GM12878 (cell line): ENCODE results near the gene ARHGEF7. TPM values are rescaled to one million over a fixed set of nuclear protein-coding genes. Genes with fewer than 3 reads are reported as not detected.

ENCODE experiments used
- ATAC-seq: fragments of 200-7000 bp; cut with Tn5 transposase; 3 replicates; pipeline ENCODE4 v1.9.1; 2020; ENCODE audit warnings: mild to moderate bottlenecking, moderate library complexity
- BruUV-seq: library from RNA; stranded (reverse); fragments of 400-500 nt; replicated peaks from 2 replicates; lab custom pipeline; 2021; lab: Mats Ljungman, UMichigan
- CTCF ChIA-PET: fragments of 300-600 bp; sonication (Branson Sonifier 250); formaldehyde crosslinking; extraction: SDS; loops from one replicate; lab custom pipeline; 2021; ENCODE audit warnings: inconsistent platforms; lab: Yijun Ruan, JAX
- POLR2A ChIA-PET: fragments of 350-600 bp; formaldehyde crosslinking; extraction: SDS; loops from one replicate; lab custom pipeline; 2021; ENCODE audit warnings: inconsistent platforms; lab: Charles Lee
- RAD21 ChIA-PET: fragments of 300-600 bp; sonication (Branson Sonifier 250); formaldehyde crosslinking; loops from one replicate; lab custom pipeline; 2023; ENCODE audit warnings: antibody characterized with exemption; ENCODE audit not compliant: unreplicated experiment; lab: Charles Lee
- SMC1A ChIA-PET: fragments of 300-600 bp; sonication (Branson Sonifier 250); formaldehyde crosslinking; loops from one replicate; lab custom pipeline; 2023; ENCODE audit not compliant: unreplicated experiment, uncharacterized antibody; lab: Charles Lee
- DNase-seq: peaks from one replicate; pipeline ENCODE4 v3.0.0-alpha.2; 2011; ENCODE audit warnings: low read depth, low spot score
- FAIRE-seq: peaks from 3 replicates; lab custom pipeline; 2011; peaks lifted over from hg19 to GRCh38; lab: Jason Lieb, UNC
- H2AFZ ChIP-seq: 2 replicates; pipeline ENCODE4 v1.6.0; 2011; ENCODE audit warnings: low read depth, low read length, control low read depth; ENCODE audit not compliant: control insufficient read depth
- H3K27ac ChIP-seq: 2 replicates; pipeline ENCODE4 v1.5.1; 2011; ENCODE audit warnings: control low read depth; ENCODE audit not compliant: control insufficient read depth, insufficient read depth
- H3K27me3 ChIP-seq, 2 experiments: replicated peaks in 1 of 2; 2 replicates each; pipeline versions ENCODE4 v1.6.0 to v1.6.1; 2011; ENCODE audit warnings: low read length in 1 of 2; ENCODE audit not compliant: control insufficient read depth in 2 of 2, insufficient read depth in 2 of 2
- H3K36me3 ChIP-seq, 2 experiments: 2 replicates each; pipeline ENCODE4 v1.5.1; 2011; ENCODE audit warnings: low read length in 1 of 2; ENCODE audit not compliant: control insufficient read depth in 2 of 2, insufficient read depth in 2 of 2
- H3K4me1 ChIP-seq: 2 replicates; pipeline ENCODE4 v1.6.1; 2011; ENCODE audit warnings: mild to moderate bottlenecking, low read length, moderate library complexity, mixed read lengths; ENCODE audit not compliant: control insufficient read depth, insufficient read depth
- H3K4me2 ChIP-seq: 2 replicates; pipeline ENCODE4 v1.6.0; 2011; ENCODE audit warnings: control low read depth; ENCODE audit not compliant: control insufficient read depth, insufficient read depth
- H3K4me3 ChIP-seq: fragments of 200-600 bp; sonication (generic); 2 replicates; pipeline ENCODE4 v1.5.1; 2016
- H3K79me2 ChIP-seq: 2 replicates; pipeline ENCODE4 v1.6.0; 2011; ENCODE audit warnings: low read length; ENCODE audit not compliant: control insufficient read depth, insufficient read depth
- H3K9ac ChIP-seq: 2 replicates; pipeline ENCODE4 v1.8.0; 2011; ENCODE audit warnings: low read length, control low read depth, mixed read lengths; ENCODE audit not compliant: control insufficient read depth, insufficient read depth
- H3K9me3 ChIP-seq: replicated peaks from 3 replicates; pipeline ENCODE4 v1.5.1; 2011; ENCODE audit warnings: mild to moderate bottlenecking, low read length; ENCODE audit not compliant: control insufficient read depth, insufficient read depth
- H4K20me1 ChIP-seq: 2 replicates; pipeline ENCODE4 v1.6.0; 2011; ENCODE audit not compliant: control insufficient read depth, insufficient read depth
- ATF7 ChIP-seq: fragments of 450-650 bp; IDR thresholded peaks from 2 replicates; pipeline ENCODE4 v1.6.1; 2016; ENCODE audit warnings: low read depth, mild to moderate bottlenecking
- BRCA1 ChIP-seq: IDR thresholded peaks from 2 replicates; pipeline ENCODE4 v1.6.1; 2011; ENCODE audit warnings: low read depth, low read length, improper control_type of control experiment
- EP300 ChIP-seq, 2 experiments: fragments of 150-350 bp in 1 of 2; IDR thresholded peaks; 2 replicates each; pipeline ENCODE4 v1.6.1; 2011 to 2012; ENCODE audit warnings: low read depth in 2 of 2, low read length in 2 of 2, borderline replicate concordance in 1 of 2, improper control_type of control experiment in 1 of 2, inconsistent platforms in 1 of 2; ENCODE audit not compliant: control insufficient read depth in 1 of 2
- EZH2 ChIP-seq: IDR thresholded peaks from 2 replicates; pipeline ENCODE4 v1.6.1; 2012; ENCODE audit warnings: low read depth, mild to moderate bottlenecking, control low read depth, inconsistent platforms, low read length, borderline replicate concordance; ENCODE audit not compliant: control insufficient read depth
- FOXK2 ChIP-seq: fragments of 450-650 bp; IDR thresholded peaks from 2 replicates; pipeline ENCODE4 v1.6.1; 2017; ENCODE audit warnings: mild to moderate bottlenecking, moderate library complexity
- HDAC2 ChIP-seq: fragments of 200-600 bp; sonication (generic); IDR thresholded peaks from 2 replicates; pipeline ENCODE4 v1.6.1; 2017
- HDGF ChIP-seq: fragments of 450-650 bp; IDR thresholded peaks from 2 replicates; pipeline ENCODE4 v1.6.1; 2016; ENCODE audit warnings: antibody characterized with exemption
- IRF5 ChIP-seq: fragments of 450-650 bp; IDR thresholded peaks from 2 replicates; pipeline ENCODE4 v1.6.1; 2017; ENCODE audit warnings: borderline replicate concordance
- NBN ChIP-seq: fragments of 450-650 bp; IDR thresholded peaks from 2 replicates; pipeline ENCODE4 v1.6.1; 2016
- NFYA ChIP-seq: IDR thresholded peaks from 2 replicates; pipeline ENCODE4 v1.6.1; 2011; ENCODE audit warnings: low read depth, mild to moderate bottlenecking, low read length, improper control_type of control experiment, borderline replicate concordance
- NFYB ChIP-seq: IDR thresholded peaks from 2 replicates; pipeline ENCODE4 v1.6.1; 2011; ENCODE audit warnings: low read depth, mild to moderate bottlenecking, low read length, improper control_type of control experiment, moderate library complexity; ENCODE audit not compliant: insufficient read depth
- TAF1 ChIP-seq: IDR thresholded peaks from 2 replicates; pipeline ENCODE4 v1.6.1; 2011; ENCODE audit warnings: mild to moderate bottlenecking, low read depth, low read length, borderline replicate concordance
- TCF3 ChIP-seq: IDR thresholded peaks from 2 replicates; pipeline ENCODE4 v1.6.1; 2012; ENCODE audit warnings: low read depth, mild to moderate bottlenecking, low read length, borderline replicate concordance; ENCODE audit not compliant: insufficient read depth
- WGBS: methylation state at CpG from one replicate; pipeline ENCODE4 v1.1.6; 2016; ENCODE audit warnings: low lambda C conversion rate; ENCODE audit not compliant: insufficient replicate concordance, insufficient coverage; ENCODE audit errors: missing lambda C conversion rate; 5-methylcytosine and 5-hydroxymethylcytosine counted together
- in situ Hi-C: fragments of 300-500 bp; cut with MboI; formaldehyde crosslinking; loops from 9 replicates; pipeline ENCODE4 v1.14.3; 2018; ENCODE audit warnings: mixed read lengths
- intact Hi-C: fragments of 100-400 bp; cut with micrococcal nuclease; formaldehyde crosslinking; loops from one replicate; pipeline ENCODE4 v1.14.2; 2022; ENCODE audit not compliant: unreplicated experiment
- polyA plus RNA-seq, 11 experiments: library from polyadenylated mRNA; depleted of rRNA in 4 of 11; unstranded in 6 of 11; stranded (reverse) in 5 of 11; fragments of >200 nt; fragmentation: Nextera tagmentation in 4 of 11; fragmentation: Illumina TruSeq in 1 of 11; extraction: Ambion mirVana in 4 of 11; extraction: Trizol in 1 of 11; gene quantifications; 1 replicate in 1 of 11; 2 replicates in 10 of 11; pipeline versions ENCODE4 v1.2.1 to v1.2.3, GENCODE V29; 2011 to 2016; ENCODE audit warnings: inconsistent platforms in 2 of 11, missing spikeins in 2 of 11, low read depth in 1 of 11
- total RNA-seq, 4 experiments: library from RNA; depleted of rRNA in 3 of 4; stranded (reverse); fragments of >200 nt in 3 of 4; fragmentation: Illumina TruSeq in 1 of 4; extraction: Trizol in 1 of 4; gene quantifications; 2 replicates each; pipeline versions ENCODE4 v1.2.1 to v1.2.3, GENCODE V29; 2013 to 2021
- TF ChIP-seq, protein P1 (sequence below): IDR thresholded peaks from 2 replicates; pipeline ENCODE4 v1.6.1; 2011; ENCODE audit warnings: borderline replicate concordance, low read depth, mild to moderate bottlenecking, moderate library complexity, low read length; ENCODE audit not compliant: insufficient read depth, poor library complexity, severe bottlenecking
- TF ChIP-seq, protein P2 (sequence below): IDR thresholded peaks from 2 replicates; pipeline ENCODE4 v1.6.1; 2011; ENCODE audit warnings: borderline replicate concordance, low read depth, mild to moderate bottlenecking, moderate library complexity, mixed read lengths, low read length; ENCODE audit not compliant: insufficient read depth; ENCODE audit errors: extremely low read length
- TF ChIP-seq, protein P3 (sequence below): IDR thresholded peaks from 2 replicates; pipeline ENCODE4 v1.6.1; 2012; ENCODE audit warnings: improper control_type of control experiment, low read depth, low read length; ENCODE audit not compliant: insufficient replicate concordance

ARHGEF7 gene
- total and polyA plus RNA-seq, 10 of the 15 experiments (the other 5 are each of a cell fraction or from before 2014, with no cell fraction given) = 4.7 to 65.5 (median 36.6) TPM

- SMC1A ChIA-PET = no interaction called here
- H3K9ac ChIP-seq = no peak overlapping the region
- H3K36me3 ChIP-seq = peaks cover 0 to 2% of the 10 kb centered on the region in 2 experiments; a peak in 2 of 4 replicates
- DNase-seq (no peak), ATAC-seq (no peak), FAIRE-seq (no peak)
- H3K4me3 ChIP-seq = no peak overlapping the region
- POLR2A ChIA-PET = no interaction called here
- no peaks in the 10 kb centered on the region for H3K27me3 ChIP-seq
- no peak overlapping the region for H3K27ac ChIP-seq
- no peak overlapping the region for H3K4me2 ChIP-seq
- no peak overlapping the region for H2AFZ ChIP-seq
- H3K79me2 ChIP-seq = no peaks in the 10 kb centered on the region
- in situ Hi-C loops = no loop called here
- intact Hi-C loops = no loop called here
- 87% methylated on average over 12 of the region's 12 CpGs for WGBS
- RAD21 ChIA-PET = no interaction called here
- H3K4me1 ChIP-seq = no peaks in the 10 kb centered on the region; the same call in 1 of the 2 replicates
- H3K9me3 ChIP-seq = no peaks in the 10 kb centered on the region
- H4K20me1 ChIP-seq = no peaks in the 10 kb centered on the region
- BruUV-seq = no TSS peak
- CTCF ChIA-PET = no interaction called here
- TF ChIP-seq ATF7 (no peak), EP300 (IDR thresholded peaks at IDR 0.05; ENCODE audit: borderline replicate concordance in 1 of 2, control insufficient read depth in 1 of 2, low read depth in 2 of 2, low read length in 2 of 2) (no peak), FOXK2 (no peak), IRF5 (no peak), HDAC2 (no peak), EZH2 (no peak), TCF3 (no peak), HDGF (no peak), NFYA (no peak), TAF1 (no peak), NFYB (no peak), NBN (no peak), BRCA1 (no peak)
- TF ChIP-seq, protein P1, sequence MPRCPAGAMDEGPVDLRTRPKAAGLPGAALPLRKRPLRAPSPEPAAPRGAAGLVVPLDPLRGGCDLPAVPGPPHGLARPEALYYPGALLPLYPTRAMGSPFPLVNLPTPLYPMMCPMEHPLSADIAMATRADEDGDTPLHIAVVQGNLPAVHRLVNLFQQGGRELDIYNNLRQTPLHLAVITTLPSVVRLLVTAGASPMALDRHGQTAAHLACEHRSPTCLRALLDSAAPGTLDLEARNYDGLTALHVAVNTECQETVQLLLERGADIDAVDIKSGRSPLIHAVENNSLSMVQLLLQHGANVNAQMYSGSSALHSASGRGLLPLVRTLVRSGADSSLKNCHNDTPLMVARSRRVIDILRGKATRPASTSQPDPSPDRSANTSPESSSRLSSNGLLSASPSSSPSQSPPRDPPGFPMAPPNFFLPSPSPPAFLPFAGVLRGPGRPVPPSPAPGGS = no peak
- TF ChIP-seq, protein P2, sequence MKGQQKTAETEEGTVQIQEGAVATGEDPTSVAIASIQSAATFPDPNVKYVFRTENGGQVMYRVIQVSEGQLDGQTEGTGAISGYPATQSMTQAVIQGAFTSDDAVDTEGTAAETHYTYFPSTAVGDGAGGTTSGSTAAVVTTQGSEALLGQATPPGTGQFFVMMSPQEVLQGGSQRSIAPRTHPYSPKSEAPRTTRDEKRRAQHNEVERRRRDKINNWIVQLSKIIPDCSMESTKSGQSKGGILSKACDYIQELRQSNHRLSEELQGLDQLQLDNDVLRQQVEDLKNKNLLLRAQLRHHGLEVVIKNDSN = no peak
- TF ChIP-seq, protein P3, sequence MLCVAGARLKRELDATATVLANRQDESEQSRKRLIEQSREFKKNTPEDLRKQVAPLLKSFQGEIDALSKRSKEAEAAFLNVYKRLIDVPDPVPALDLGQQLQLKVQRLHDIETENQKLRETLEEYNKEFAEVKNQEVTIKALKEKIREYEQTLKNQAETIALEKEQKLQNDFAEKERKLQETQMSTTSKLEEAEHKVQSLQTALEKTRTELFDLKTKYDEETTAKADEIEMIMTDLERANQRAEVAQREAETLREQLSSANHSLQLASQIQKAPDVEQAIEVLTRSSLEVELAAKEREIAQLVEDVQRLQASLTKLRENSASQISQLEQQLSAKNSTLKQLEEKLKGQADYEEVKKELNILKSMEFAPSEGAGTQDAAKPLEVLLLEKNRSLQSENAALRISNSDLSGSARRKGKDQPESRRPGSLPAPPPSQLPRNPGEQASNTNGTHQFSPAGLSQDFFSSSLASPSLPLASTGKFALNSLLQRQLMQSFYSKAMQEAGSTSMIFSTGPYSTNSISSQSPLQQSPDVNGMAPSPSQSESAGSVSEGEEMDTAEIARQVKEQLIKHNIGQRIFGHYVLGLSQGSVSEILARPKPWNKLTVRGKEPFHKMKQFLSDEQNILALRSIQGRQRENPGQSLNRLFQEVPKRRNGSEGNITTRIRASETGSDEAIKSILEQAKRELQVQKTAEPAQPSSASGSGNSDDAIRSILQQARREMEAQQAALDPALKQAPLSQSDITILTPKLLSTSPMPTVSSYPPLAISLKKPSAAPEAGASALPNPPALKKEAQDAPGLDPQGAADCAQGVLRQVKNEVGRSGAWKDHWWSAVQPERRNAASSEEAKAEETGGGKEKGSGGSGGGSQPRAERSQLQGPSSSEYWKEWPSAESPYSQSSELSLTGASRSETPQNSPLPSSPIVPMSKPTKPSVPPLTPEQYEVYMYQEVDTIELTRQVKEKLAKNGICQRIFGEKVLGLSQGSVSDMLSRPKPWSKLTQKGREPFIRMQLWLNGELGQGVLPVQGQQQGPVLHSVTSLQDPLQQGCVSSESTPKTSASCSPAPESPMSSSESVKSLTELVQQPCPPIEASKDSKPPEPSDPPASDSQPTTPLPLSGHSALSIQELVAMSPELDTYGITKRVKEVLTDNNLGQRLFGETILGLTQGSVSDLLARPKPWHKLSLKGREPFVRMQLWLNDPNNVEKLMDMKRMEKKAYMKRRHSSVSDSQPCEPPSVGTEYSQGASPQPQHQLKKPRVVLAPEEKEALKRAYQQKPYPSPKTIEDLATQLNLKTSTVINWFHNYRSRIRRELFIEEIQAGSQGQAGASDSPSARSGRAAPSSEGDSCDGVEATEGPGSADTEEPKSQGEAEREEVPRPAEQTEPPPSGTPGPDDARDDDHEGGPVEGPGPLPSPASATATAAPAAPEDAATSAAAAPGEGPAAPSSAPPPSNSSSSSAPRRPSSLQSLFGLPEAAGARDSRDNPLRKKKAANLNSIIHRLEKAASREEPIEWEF = no peak
Observed at GRCh38 chr13:111319521-111319920, 204.4 kb downstream of the ARHGEF7 start.
